DOHH2 (cell line): ENCODE measurements around the gene AMER3.
A peak's percentile ranks its signal among the peaks of the same experiment; 100 is the strongest.

Experiments
- H3F3A ChIP-seq: fragments of 200-600 bp; sonication (generic), shearing (Covaris generic); 2 replicates; pipeline ENCODE4 v1.6.0; 2016; ENCODE audit warnings: antibody characterized with exemption, mild to moderate bottlenecking; ENCODE audit not compliant: control insufficient read depth, insufficient read depth
- H3K27ac ChIP-seq: fragments of 200-600 bp; sonication (generic); 2 replicates; pipeline ENCODE4 v1.5.1; 2014; ENCODE audit warnings: low read depth, mild to moderate bottlenecking, low read length, moderate library complexity
- H3K27me3 ChIP-seq: fragments of 200-600 bp; sonication (generic); 2 replicates; pipeline ENCODE4 v1.6.1; 2014; ENCODE audit warnings: mild to moderate bottlenecking, low read length, mixed read lengths; ENCODE audit not compliant: control insufficient read depth
- H3K36me3 ChIP-seq: fragments of 200-600 bp; sonication (generic); 2 replicates; pipeline ENCODE4 v1.6.1; 2014; ENCODE audit warnings: mild to moderate bottlenecking, low read length, moderate library complexity, mixed read lengths; ENCODE audit not compliant: control insufficient read depth
- H3K4me1 ChIP-seq: fragments of 200-600 bp; sonication (generic); 2 replicates; pipeline ENCODE4 v1.6.1; 2014; ENCODE audit warnings: mild to moderate bottlenecking, low read length, mixed read lengths; ENCODE audit not compliant: control insufficient read depth
- H3K4me2 ChIP-seq: fragments of 200-600 bp; sonication (generic); 2 replicates; pipeline ENCODE4 v1.6.0; 2014; ENCODE audit warnings: mild to moderate bottlenecking, low read length, moderate library complexity
- H3K4me3 ChIP-seq: fragments of 200-600 bp; sonication (generic); 2 replicates; pipeline ENCODE4 v1.5.1; 2014; ENCODE audit warnings: mild to moderate bottlenecking, low read length, mixed read lengths
- H3K79me2 ChIP-seq: fragments of 200-600 bp; sonication (generic); 2 replicates; pipeline ENCODE4 v1.6.1; 2014; ENCODE audit warnings: mild to moderate bottlenecking, low read length, mixed read lengths; ENCODE audit not compliant: control insufficient read depth
- H3K9me2 ChIP-seq: fragments of 200-600 bp; sonication (generic); replicated peaks from 2 replicates; pipeline ENCODE4 v1.6.1; 2014; ENCODE audit warnings: mild to moderate bottlenecking, low read length, mixed read lengths; ENCODE audit not compliant: control insufficient read depth
- H3K9me3 ChIP-seq: fragments of 200-600 bp; sonication (generic); 2 replicates; pipeline ENCODE4 v1.6.1; 2014; ENCODE audit warnings: antibody characterized with exemption, low read length, mixed read lengths; ENCODE audit not compliant: control insufficient read depth, insufficient read depth
- H4K20me1 ChIP-seq: fragments of 200-600 bp; sonication (generic); 2 replicates; pipeline ENCODE4 v1.6.0; 2014; ENCODE audit warnings: low read depth, mild to moderate bottlenecking, antibody characterized with exemption, low read length, moderate library complexity; ENCODE audit not compliant: control insufficient read depth, insufficient read depth
- CTCF ChIP-seq: fragments of 200-600 bp; sonication (generic); IDR thresholded peaks from one replicate; pipeline ENCODE4 v1.5.1; 2014; ENCODE audit warnings: antibody characterized with exemption, mild to moderate bottlenecking, low read depth, low read length; ENCODE audit not compliant: poor library complexity, severe bottlenecking
- EZH2phosphoT487 ChIP-seq: fragments of 200-600 bp; sonication (generic); IDR thresholded peaks from 2 replicates; pipeline ENCODE4 v1.6.1; 2017; ENCODE audit warnings: borderline replicate concordance, mild to moderate bottlenecking, antibody characterized with exemption, low read length, moderate library complexity, mixed read lengths

Gene AMER3

GRCh38 chr2:130795431-130795830 is 40.1 kb downstream of the AMER3 start:
- no peak overlapping the region for H3K4me3 ChIP-seq
- H3K4me1 ChIP-seq = peaks cover 5% of the 10 kb centered on the region
- H3K27ac ChIP-seq = no peak overlapping the region
- no peaks in the 10 kb centered on the region for H3K79me2 ChIP-seq
- H4K20me1 ChIP-seq = no peaks in the 10 kb centered on the region
- H3K36me3 ChIP-seq = no peaks in the 10 kb centered on the region
- peaks cover 4% of the 10 kb centered on the region; the same call in 1 of the 2 replicates for H3K27me3 ChIP-seq
- H3K9me3 ChIP-seq = no peaks in the 10 kb centered on the region
- no peaks in the 10 kb centered on the region for H3F3A ChIP-seq
- TF ChIP-seq EZH2phosphoT487 = no peak
- TF ChIP-seq CTCF = no peak
- no peaks in the 10 kb centered on the region for H3K9me2 ChIP-seq
- H3K4me2 ChIP-seq = no peak overlapping the region

GRCh38 chr2:130796290-130796689 is 41.0 kb downstream of the AMER3 start:
- Histone ChIP-seq H3K27ac (no peak overlapping the region), H3K79me2 (no peaks in the 10 kb centered on the region), H3K9me2 (no peaks in the 10 kb centered on the region), H3F3A (no peaks in the 10 kb centered on the region), H3K36me3 (no peaks in the 10 kb centered on the region), H4K20me1 (no peaks in the 10 kb centered on the region), H3K4me3 (no peak overlapping the region), H3K9me3 (no peaks in the 10 kb centered on the region), H3K4me1 (peaks cover 5% of the 10 kb centered on the region), H3K4me2 (no peak overlapping the region), H3K27me3 (peaks cover 4% of the 10 kb centered on the region; the same call in 1 of the 2 replicates)
- TF ChIP-seq EZH2phosphoT487 = no peak
- no peak for TF ChIP-seq CTCF

- TF ChIP-seq CTCF (peak; percentile 63), EZH2phosphoT487 (no peak)
- Histone ChIP-seq H3K4me1 (peaks cover 5% of the 10 kb centered on the region), H4K20me1 (no peaks in the 10 kb centered on the region), H3K9me3 (no peaks in the 10 kb centered on the region), H3K4me2 (peak overlapping the region; percentile 100), H3K79me2 (no peaks in the 10 kb centered on the region), H3K36me3 (no peaks in the 10 kb centered on the region), H3K4me3 (peak overlapping the region; percentile 99), H3K9me2 (no peaks in the 10 kb centered on the region), H3K27me3 (peaks cover 4% of the 10 kb centered on the region; the same call in 1 of the 2 replicates), H3K27ac (peak overlapping the region; percentile 28; the same call in 1 of the 2 replicates), H3F3A (no peaks in the 10 kb centered on the region)
These were observed 42.4 kb downstream of the AMER3 start for GRCh38 chr2:130797493-130798435.
